Stimulated activated CD8-positive, alpha-beta memory T cell treated with anti-CD3 and anti-CD28 coated beads, Interleukin-12 subunit alpha, Interleukin-12 subunit beta, amount 100 ng/mL, for 24 hours (primary cell): ENCODE data around the gene SSB.
"Not testable (repeated sequence)": the region's sequence is repeated elsewhere in the genome, so short reads cannot be mapped to it uniquely, and the experiment has no call there.

Experiments used
- DNase-seq: peaks from one replicate; pipeline ENCODE4 v3.0.0-alpha.2; 2020; ENCODE audit errors: extremely low read depth

The SSB gene

DNA sequence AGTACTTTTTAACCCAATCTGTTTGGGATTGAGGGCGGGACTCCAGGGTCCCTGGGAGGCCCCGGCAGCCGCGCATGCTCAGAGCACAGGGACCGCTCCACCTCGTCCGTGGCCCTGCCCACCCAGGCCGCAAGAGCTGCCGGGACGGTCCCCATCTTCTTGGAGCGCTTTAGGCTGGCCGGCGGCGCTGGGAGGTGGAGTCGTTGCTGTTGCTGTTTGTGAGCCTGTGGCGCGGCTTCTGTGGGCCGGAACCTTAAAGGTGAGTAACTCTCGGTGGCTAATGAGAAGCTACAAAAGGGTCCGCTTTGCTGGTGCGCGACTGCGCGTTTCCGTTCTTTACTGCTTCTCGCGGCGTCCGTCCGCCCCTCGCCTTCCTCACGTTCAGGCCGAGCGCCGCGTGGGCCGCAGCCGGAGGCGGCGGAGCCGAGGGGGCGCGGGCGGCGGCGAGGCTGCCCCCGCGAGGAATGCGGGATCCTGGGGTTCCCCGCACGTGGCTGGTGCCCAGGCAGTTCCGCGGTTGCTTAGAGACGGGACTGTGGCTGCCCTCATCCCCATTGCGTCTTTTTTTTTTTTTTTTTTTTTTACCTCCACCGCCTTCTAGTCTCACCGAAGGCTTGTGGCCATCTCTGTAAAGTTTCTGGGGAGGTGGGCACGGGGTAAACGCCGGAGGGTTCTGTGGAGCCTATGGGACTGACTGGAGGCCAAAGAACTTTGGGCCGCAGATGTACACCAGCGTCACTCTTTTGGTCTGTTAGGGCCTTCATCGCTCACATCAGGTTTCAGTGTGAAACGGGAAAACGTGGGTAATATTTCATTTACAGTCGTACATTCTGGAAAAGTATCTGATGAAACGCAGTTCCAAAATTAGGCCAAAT, at the start of gene SSB:
Gene SSB (plus strand): TSS at position 154 of the 875 bp plus-strand sequence. CDS start 2,090 bp downstream, outside the sequence.
- DNase-seq = peak; percentile 89

DNA sequence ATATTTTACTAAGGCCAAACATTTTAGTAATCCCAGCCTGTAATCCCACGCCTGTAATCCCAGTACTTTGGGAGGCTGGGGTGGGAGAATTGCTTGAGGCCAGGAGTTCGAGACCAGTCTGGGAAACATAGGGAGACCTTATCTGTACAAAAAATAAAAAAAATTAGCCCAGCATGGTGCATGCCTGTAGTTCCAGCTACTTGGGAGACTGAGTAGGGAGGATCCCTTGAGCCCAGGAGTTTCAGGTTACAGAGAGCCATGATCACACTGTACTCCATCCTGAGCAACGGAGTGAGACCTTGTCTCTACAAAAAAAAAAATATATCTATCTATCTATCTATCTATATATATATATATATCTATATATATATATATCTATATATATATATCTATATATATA, 45.9 kb upstream of the SSB start:
- no peak for DNase-seq

DNA sequence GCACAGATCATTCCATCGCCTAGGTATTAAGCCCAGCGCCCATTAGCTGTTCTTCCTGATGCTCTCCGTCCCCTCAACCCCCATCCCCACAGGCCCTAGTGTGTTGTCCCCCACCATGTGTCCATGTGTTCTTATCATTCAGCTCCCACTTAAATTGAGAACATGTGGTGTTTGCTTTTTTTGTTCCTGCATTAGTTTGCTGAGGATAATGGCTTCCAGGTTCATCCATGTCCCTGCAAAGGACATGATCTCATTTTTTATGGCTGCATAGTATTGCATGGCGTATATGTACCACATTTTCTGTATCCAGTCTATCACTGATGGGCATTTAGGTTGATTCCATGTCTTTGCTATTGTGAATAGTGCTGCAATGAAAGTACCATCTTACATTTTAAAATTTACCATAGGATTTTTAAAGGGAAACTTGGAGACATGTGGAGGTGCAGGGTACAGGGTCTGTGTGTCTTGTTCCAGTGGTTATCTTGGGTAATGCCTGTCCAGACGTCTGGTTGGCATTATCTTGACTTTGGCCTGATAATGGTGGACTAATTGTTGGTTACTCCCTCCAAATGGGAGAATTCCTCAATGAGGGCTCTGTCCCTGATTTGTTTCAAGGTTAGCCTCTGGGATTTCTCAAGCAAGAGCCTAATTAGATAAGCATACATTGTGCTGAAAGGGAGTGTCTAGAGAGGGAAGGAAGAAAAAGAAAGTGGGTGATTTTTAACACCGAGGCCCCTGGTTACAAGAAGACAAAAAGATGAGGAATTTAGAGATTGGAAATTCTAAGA, 43.4 kb upstream of the SSB start:
- no peak for DNase-seq

DNA sequence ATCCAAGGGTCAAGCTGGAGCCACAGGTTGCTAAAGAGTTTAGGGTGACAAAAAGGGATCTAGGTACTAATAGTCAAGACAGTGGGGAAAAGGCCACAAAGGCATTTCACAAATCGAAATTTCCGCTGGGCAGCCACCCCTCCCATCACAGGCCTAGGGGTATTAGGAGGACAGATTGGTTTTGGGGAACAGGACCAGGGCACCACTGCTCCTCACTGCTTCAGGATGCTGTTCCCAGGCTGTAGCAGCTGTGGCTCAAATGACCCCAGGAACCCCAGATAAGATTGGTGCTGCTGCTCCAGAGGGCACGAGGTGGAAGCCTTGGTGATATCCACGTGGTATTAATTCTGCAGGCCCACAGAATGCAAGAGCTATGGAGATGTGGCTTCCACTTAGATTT, 42.3 kb upstream of the SSB start:
- DNase-seq = no peak

DNA sequence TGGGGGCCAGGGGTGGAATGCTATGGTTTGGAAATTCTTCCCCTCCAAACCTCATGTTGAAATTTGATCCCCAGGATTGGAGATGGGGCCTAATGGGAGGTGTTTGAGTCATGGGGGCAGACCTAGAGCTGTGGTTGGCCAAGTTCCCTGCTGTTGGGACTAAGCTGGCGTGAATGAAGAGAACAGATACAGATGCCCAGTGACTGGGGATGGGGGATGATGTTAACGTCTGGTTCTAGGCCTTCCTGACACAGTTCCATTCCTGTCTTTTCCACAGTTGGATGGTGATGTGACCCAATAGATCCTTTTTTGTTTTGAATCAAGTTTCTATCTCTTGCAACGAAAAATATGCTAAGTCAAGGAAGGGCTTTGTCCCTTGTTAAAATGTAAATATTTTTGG, 41.3 kb upstream of the SSB start:
- DNase-seq = no peak

DNA sequence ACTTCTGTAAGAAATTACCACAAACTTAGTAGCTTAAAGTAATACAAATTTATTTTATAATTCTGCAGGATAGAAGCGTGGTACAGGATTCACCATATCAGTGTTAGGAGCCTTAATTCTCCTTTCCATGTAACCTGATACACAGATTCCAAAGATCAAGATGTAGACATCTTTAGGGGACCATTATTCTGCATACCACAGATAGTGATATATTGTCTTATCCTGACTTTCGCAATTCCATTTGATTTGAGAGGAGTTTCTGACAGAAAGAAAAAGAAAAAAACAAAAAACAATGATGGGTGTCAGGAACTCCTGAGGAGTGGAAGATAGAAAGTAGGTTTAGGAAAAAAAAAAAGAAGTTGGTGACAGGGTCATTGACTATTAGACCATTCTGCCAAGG, 40.9 kb upstream of the SSB start:
- DNase-seq = no peak

DNA sequence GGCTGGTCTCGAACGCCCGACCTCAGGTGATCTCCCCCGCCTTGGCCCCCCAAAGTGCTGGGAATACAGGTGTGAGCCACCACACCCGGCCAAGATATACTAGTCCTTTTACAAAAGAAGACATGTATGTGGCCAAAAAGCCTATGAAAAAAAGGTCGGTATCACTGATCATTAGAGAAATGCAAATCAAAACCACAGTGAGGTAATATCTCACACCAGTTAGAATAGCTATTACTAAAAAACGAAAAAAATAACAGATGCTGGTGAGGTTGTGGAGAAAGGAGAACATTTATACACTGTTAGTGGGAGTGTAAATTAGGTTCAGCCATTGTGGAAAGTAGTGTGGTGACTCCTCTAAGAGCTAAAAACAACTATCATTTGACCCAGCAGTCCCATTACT, 38.7 kb upstream of the SSB start:
- no peak for DNase-seq

DNA sequence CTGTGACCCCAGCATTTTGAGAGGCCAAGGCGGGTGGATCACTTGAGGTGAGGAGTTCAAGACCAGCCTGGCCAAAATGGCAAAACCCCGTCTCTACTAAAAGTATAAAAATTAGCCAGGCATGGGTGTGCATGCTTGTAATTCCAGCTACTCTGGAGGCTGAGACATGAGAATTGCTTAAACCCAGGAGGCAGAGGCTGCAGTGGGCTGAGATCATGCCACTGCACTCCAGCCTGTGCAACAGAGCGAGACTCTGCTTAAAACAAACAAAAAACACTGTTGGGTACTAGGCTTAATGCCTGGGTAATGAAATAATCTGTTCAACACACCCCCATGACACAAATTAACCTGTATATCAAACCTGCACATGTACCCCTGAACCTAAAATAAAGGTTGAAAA, 37.9 kb upstream of the SSB start:
- DNase-seq = not testable (repeated sequence)

DNA sequence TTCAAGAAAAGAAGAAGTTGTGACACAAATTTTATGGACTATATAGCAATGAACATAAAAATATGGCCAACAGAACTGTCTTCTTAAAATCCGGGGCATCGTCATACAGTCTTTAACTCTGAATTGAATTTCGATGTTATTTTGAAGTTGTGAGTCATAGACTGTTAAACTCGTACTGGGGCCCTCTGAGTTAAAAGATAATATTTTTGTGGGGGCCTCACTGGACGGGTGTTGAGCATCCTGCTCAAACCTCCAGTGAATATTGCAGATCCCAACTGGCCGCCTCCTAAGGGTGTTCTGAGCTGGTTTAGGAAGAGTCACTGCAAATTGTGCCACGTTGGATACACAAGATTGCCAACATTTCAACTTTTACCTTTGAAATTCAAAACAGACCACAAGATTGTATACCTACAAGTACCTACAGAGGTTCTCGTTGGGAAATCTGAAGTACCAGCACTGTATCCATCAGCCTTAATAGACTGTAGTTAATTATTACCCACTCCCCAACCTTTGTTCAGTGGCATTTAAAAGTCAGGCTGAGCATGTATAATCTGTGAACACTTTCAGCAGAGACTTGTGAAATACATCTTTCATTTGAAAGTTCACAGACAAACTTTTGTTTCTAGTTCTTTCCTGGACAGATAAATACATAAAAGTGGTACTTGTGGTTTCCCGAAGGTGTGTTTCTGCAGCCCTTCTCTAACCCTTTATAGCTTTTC, 37.3 kb upstream of the SSB start:
- no peak for DNase-seq

DNA sequence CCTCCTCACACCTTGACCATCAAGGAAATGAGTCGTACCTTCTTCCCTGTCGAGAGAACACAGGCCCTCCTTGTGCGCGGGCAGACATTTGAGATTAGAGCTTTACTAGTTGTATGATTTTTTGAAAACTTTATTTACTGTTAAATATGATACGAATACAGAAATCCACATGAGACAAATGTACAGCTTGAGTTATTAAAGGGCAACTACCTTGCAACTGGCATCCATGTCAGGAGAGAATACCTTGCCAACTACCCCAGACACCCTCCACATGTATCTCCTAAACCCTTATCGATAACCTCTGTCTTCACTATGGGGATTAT, 36.7 kb upstream of the SSB start:
- no peak for DNase-seq

DNA sequence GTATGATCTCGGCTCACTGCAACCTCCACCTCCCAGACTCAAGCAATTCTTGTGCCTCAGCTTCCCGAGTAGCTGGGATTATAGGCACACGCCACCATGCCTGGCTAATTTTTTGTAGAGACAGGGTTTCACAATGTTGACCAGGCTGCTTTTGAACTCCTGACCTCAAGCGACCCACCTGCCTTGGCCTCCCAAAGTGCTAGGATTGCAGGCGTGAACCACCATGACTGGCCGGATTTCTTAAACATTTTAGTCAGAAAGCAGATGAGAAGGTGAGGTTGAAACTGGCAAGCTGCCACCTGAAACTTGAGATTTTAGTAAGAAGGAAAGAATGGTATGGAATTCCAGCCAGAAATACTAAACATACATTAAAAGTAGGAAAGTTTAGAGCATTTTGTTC, 33.1 kb upstream of the SSB start:
- DNase-seq = no peak

DNA sequence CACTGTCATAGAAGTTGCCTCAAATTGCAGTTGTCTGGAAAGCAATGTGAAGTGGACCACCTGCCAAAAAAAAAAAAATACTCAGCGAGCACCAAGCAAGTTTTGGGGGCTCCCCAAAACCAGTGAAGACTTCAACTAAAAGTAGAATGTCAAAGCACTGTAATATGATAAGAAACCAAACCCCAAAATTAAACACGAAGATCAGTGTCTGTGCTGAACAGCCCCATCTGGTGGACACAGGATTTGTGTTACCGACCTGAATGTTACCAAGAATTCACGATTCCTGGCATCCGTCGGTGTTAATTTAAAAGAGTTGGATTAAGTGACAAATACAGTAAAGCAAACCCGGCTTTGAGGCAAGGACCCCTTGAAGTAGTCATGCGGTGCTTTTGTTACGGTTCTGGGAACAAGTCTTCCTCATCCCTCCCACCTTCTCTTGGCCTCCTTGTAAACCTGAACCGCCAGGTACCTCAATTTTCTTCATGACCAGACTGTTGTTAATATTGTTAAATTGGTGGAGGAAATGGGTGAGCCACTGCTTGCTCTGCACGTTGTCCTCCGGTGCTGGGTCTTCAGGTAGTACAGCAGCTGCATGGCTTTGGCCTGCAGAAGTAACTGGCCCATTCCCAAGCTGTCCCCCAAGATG, 31.3 kb upstream of the SSB start:
- DNase-seq = peak; percentile 9

DNA sequence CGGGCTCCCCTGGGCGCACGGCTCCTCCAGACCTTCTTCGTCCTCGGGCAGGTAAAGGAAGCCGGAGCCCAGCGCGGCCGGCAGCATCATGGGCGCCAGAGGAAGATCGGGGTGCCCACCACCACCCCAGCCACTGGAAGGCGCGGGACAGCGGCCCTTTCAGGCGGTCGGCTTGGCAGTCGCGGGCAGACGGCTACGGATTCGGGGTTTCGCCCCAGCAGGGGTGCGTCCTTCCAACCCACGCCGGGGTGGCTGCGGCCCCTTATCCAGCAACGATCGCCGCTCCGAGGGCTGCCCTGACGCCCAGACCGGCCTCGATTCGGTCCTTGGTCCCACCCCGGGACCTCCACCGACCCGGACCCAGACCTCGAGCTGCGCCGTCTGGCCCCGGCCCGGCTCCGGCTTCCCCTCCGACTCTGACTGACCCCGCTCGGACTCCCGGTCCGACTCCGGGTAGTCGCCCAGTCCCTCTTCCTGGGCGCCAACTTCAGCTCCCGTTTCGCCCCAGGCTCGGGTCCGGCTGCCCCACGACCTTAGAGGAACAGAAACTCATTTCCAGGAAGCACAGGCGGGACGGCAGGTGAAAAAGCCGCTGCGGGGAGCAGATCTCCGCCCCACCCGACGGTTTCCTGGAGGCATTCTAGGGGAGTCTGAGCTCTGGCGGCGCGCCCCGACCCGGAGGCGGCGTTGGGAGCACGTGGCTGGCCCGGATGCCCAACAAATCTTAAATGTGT, 30.2 kb upstream of the SSB start:
- DNase-seq = no peak

DNA sequence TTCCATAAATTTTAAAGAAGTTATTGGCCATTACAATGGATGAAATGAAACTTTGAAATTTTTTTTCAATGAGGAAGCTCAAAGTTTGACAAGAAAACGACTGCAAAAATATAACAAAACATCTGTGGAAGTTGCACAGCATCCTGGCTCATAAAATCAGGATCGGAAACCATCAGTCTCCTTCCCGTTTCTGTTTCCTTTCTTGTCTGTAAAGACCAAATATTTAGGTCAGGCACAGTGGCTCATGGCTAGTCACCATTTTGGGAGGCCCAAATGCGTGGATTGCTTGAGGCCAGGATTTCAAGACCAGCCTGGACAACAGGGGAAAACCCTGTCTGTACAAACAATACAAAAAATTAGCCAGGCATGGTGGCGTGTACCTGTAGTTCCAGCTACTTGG, 27.6 kb upstream of the SSB start:
- no peak for DNase-seq

DNA sequence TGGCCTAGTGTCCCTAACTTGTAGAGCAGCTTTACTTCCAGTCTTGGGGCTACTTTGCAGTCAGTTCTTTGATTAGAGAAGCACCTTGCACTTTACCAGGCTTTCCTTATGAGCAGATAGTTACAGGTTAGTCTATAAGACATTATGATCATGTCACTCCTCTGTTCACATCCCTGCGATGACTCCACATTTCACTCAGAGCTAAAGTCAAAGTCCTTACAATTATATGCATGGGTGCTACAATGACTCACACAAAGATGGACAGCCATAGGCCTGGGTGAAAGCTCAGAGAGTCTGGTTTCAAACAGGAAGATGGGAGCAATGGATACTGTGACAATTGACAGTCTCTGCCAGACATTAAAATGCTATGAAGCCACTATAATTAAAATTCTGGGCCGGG, 27.1 kb upstream of the SSB start:
- DNase-seq = no peak

DNA sequence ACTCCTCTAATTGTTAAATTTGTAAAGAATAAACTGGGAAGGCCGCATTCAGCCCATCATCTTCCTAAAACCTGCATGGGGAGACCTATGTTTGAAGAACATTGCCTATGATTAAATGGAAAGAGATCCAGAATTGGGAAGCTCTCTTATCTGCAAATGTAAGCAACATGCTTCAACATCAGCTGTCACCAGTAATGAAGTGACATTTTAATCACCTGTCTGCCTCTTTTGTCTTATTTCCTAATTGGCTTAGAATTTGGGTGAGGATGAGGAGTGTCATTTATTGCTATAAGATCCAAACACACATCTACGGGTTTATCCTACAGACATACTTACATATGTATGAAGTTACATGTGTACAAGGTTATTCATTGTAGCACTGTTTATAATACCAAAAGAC, 26.0 kb upstream of the SSB start:
- DNase-seq = no peak

DNA sequence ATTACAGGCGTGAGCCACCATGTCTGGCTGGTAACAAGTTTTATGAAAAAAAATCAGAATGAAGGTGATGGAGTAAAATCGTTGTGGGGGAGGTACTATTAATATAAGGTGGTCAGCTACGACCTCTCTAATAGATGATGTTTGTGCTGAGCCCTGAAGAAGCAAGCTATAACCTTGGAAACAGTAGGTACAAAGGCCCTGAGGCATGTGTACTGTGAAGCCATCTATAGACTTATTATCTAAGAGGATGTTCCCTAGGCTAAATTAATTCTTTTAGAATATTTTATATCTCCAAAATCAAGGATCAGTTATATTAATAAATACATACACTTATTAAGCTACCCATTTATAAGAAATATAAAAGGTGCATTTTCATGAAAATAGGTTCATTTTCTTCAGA, 23.3 kb upstream of the SSB start:
- no peak for DNase-seq

DNA sequence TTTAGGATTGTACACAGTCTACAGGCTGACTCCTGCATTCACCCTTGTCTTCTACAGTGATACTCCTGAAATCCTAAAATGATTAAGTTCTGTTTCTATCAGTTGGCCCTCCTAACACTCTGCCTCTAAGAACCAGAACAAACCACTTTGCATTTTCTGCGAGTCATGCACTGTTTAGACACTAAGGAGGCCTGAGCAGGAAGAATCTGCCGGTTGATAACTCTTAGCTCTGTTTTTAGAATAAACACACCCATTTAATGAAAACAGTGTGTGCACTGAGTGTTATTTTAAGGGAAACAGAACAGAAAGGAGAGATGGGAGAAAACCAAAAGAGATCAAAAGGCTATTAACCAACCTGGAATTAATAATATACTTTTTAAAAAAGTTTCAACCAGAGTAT, 22.9 kb upstream of the SSB start:
- no peak for DNase-seq

DNA sequence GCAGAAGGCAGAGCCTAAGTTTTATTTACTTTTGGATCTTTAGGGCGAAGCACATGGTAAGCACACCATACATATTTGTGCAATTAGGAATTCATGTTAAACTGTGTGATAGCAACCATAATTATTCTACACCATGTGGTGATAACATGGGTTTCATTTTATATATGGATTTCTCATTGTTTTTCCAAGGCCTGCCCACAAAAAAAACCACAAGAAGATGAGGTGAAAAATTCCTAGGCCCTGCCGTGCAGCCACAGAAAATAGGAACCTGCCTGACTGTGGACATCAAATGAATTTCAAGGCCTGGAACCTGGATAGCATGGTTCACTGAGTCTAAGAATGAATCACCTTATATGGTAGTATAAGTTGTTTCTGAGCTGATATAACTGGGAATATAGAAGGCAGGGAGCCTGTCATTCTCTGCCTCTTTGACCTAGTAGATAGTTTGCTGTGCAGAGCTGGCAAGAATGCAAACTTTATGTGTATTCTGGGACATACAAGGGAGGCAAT, 22.4 kb upstream of the SSB start:
- DNase-seq = no peak

DNA sequence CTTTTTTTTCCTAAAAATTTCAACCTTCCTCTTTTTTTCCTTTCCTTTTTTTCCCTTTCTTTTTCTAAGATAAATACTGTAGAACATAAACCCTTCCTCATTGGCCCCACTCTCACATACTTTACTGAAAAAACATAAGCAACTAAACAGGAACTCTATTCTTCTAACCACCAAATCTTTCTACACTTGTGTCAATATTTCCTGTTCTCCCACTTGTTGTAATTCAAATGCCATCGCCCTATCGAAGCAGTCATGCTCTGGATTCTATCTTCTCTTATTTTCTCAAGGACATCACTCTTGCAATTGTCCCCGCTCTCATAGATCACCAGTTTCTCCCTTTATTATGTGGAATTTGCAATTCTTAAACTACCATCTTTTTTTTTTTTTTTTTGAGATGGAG, 20.2 kb upstream of the SSB start:
- DNase-seq = no peak
